ENCODE results near the gene METTL9. TPM values are rescaled to one million over a fixed set of nuclear protein-coding genes. Genes with fewer than 3 reads are reported as not detected.

Gene METTL9
- total RNA-seq, 4 donors from 2014 or later: 59.2 to 75.8 (median 70.3) TPM

- peaks cover 0 to 19% (median 13%) of the 10 kb centered on the region in 4 donors for H3K4me1 ChIP-seq
- no peaks in the 10 kb centered on the region for H3K9me3 ChIP-seq
- no peak for DNase-seq
- no peak overlapping the region for H3K27ac ChIP-seq
- H3K4me3 ChIP-seq: no peak overlapping the region
- H3K27me3 ChIP-seq: no peaks in the 10 kb centered on the region
- H3K36me3 ChIP-seq: no peaks in the 10 kb centered on the region
- no peak for TF ChIP-seq POLR2A (IDR thresholded peaks at IDR 0.05)
These were observed 42.5 kb downstream of the METTL9 start for GRCh38 chr16:21641916-21642315.

DNA sequence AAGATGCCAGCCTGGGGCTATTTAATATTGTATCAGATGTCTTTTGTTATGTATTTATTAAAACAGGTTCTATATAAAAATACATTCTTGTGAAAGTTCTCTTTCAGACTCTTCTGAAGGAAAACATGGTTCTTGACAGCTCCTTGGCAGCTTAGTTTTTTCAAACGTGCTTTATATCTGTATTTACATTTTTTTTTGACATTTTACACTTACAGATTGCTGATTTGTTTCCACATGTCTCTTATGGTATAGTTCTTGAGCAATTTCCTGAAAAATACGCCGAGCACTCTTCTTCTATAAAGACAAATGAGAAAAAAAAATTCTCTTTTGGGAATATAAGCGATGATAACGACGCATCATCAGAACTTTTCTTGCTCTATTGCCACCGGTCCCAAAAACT is 43.5 kb downstream of the METTL9 start:
- Histone ChIP-seq H3K27ac (no peak overlapping the region), H3K9me3 (no peaks in the 10 kb centered on the region), H3K4me3 (no peak overlapping the region), H3K36me3 (no peaks in the 10 kb centered on the region), H3K4me1 (peaks cover 0 to 25% (median 19%) of the 10 kb centered on the region in 4 donors), H3K27me3 (no peaks in the 10 kb centered on the region)
- no peak for DNase-seq
- TF ChIP-seq POLR2A (IDR thresholded peaks at IDR 0.05) (no peak), CTCF (IDR thresholded peaks at IDR 0.05) (no peak)

DNA sequence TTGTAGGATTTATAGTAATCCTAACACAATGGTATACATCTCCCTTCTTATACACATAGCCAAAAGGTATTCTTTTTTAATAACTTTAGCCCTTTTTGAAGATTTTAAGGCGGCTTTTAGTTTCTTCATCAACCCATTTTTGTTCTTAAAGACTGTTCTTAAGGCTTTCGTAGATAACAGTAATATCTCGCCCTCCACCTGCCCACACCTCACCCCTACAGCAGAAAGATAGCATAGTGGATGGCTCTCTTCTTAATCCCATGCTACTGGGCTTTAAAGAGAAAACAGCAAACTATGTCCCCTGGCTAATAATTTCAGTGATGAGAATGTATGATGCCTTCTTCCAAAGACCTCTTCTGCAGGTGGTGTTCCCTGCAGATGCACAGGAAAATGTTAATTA is 44.4 kb downstream of the METTL9 start:
- Histone ChIP-seq H3K4me3 (no peak overlapping the region), H3K9me3 (no peaks in the 10 kb centered on the region), H3K4me1 (peaks cover 0 to 27% (median 22%) of the 10 kb centered on the region in 4 donors), H3K27ac (no peak overlapping the region), H3K36me3 (no peaks in the 10 kb centered on the region), H3K27me3 (no peaks in the 10 kb centered on the region)
- DNase-seq: no peak
- no peak for TF ChIP-seq POLR2A (IDR thresholded peaks at IDR 0.05)

DNA sequence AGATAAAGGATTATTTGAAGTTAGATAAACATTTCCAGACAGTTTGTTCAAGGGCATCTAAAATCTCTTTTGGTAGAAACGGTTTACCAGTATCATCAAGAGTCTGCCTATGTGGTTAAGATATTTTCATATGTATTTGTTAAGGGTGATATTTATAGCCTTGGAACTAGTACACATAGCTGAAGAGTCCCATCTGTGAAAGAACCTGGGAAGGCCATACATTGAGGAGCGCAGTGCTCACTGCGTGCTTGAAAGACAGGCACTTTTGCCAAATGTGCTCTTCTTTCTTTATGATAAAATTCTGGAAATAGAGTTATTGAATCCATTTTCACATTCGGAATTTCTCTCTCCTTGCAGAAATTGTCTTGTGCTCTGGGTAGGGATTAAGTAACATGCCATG is 45.3 kb downstream of the METTL9 start:
- Histone ChIP-seq H3K27ac (peak overlapping the region; percentile 64 to 80 (median 71)), H3K4me3 (peak overlapping the region in 1 of 4 donors; percentile 28), H3K36me3 (no peaks in the 10 kb centered on the region), H3K9me3 (no peaks in the 10 kb centered on the region), H3K4me1 (peaks cover 0 to 27% (median 22%) of the 10 kb centered on the region in 4 donors), H3K27me3 (no peaks in the 10 kb centered on the region)
- no peak for DNase-seq
- TF ChIP-seq POLR2A (IDR thresholded peaks at IDR 0.05) (no peak), CTCF (IDR thresholded peaks at IDR 0.05) (no peak)

- peaks cover 0 to 27% (median 22%) of the 10 kb centered on the region in 4 donors for H3K4me1 ChIP-seq
- DNase-seq: peak in 2 of 3 donors; percentile 40 to 61
- H3K27me3 ChIP-seq: no peaks in the 10 kb centered on the region
- H3K4me3 ChIP-seq: peak overlapping the region; percentile 10 to 33 (median 24)
- no peak for TF ChIP-seq POLR2A (IDR thresholded peaks at IDR 0.05)
- no peak for TF ChIP-seq CTCF (IDR thresholded peaks at IDR 0.05)
- H3K27ac ChIP-seq: peak overlapping the region; percentile 64 to 80 (median 71)
- H3K9me3 ChIP-seq: no peaks in the 10 kb centered on the region
- no peaks in the 10 kb centered on the region for H3K36me3 ChIP-seq
These were observed 45.9 kb downstream of the METTL9 start for GRCh38 chr16:21645261-21645721.

DNA sequence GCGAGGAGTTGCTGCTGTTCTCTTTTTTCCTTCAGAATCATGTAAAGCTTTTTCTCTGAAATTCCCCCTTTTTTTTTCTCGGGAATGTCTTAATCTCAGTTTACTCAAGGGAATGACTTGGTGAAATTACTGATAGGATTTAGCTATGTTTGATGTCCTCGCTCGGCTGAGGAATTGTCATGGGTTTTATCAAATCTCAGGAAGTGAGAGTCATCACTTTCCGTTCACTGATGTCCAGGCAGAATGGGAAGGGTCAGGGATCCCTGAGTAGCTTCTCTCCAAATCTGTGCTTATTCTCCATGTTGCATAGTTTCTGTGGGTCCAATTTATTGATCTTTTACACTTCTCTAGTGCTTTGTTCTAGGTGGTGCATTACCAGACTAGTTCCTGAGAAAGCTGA is 46.7 kb downstream of the METTL9 start:
- Histone ChIP-seq H3K27me3 (no peaks in the 10 kb centered on the region), H3K27ac (peak overlapping the region; percentile 66 to 80 (median 73)), H3K4me1 (peaks cover 0 to 27% (median 22%) of the 10 kb centered on the region in 4 donors), H3K4me3 (peak overlapping the region in 1 of 4 donors; percentile 19), H3K36me3 (no peaks in the 10 kb centered on the region), H3K9me3 (no peaks in the 10 kb centered on the region)
- DNase-seq: no peak
- TF ChIP-seq POLR2A (IDR thresholded peaks at IDR 0.05) (no peak), CTCF (IDR thresholded peaks at IDR 0.05) (no peak)

Data from Peyer's patch (tissue), 4 donors.